Astrocyte of the cerebellum (primary cell): ENCODE data around the gene HPSE2.
"Not testable (repeated sequence)": the region's sequence is repeated elsewhere in the genome, so short reads cannot be mapped to it uniquely, and the experiment has no call there.

ENCODE experiments used
- DNase-seq: peaks from one replicate; pipeline ENCODE4 v3.0.0-alpha.2; 2011; ENCODE audit warnings: low read depth
- H3K4me3 ChIP-seq: 2 replicates; pipeline ENCODE4 v1.5.1; 2011; ENCODE audit warnings: mild to moderate bottlenecking, low read depth, low read length, moderate library complexity
- in situ Hi-C: cut with HindIII; loops from 2 replicates; pipeline ENCODE4 v1.10.0; 2017; ENCODE audit warnings: low sequenced_read_pairs
- TF ChIP-seq, protein P1 (sequence below): IDR thresholded peaks from 2 replicates; pipeline ENCODE4 v1.5.1; 2012; ENCODE audit warnings: low read length, low read depth, moderate library complexity, mild to moderate bottlenecking; ENCODE audit errors: missing control alignments

The HPSE2 gene

DNA sequence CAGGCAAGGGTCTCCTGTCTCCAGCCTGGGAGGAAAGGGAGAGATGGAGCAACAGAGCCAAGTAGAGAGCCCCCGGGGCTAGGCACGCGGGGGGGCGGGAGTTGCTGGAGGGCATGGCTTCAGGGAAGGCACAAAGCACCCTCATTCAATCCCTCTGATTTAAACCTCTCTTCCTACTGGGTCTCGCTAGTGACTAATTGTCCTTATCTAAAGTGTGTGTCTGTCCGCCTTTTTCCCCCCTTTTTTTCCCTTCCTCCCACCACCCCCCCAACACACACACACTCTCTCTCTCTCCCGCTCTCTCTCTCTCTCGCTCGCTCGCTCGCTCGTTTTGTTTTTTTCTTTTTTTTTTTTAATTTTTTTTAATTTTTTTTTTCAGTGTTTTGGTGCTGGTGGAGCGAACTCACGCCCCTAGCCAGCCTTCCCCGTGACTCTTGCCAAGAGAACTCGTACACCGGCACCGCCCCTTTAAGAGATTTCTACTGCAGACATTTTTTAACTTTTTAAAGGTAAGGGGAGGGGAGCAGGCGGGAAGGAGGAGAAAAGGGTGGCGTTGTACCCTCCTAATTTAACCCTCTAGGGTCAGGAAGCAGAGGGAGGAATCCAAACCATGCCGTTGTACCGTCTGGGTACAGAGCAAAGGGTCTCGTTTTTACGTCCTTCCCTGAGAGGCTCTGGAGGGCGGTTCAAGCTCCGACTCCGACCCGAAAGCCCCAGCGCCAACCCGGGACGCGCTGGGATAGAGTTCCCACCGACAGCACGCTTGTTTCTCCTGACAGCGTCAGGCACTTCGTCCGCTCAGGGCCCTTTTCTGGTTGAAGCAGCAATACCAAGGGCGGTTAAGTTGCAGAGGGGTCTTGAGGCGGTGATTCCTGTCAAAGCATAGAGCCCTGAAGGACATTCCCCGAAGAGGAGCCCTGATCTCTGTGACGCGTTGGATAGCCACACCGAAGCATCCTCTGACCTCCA lies at the start of gene HPSE2:
HPSE2 (minus strand) TSS at position 195 of the 969 bp plus-strand sequence.
- DNase-seq, result no peak
- in situ Hi-C loops, result loop anchor here (25.0 kb wide), 1 partner anchor 774 kb away; no protein-coding TSS in a partner anchor
- H3K4me3 ChIP-seq, result no peak within 1 kb of the TSS
- TF ChIP-seq, protein P1, sequence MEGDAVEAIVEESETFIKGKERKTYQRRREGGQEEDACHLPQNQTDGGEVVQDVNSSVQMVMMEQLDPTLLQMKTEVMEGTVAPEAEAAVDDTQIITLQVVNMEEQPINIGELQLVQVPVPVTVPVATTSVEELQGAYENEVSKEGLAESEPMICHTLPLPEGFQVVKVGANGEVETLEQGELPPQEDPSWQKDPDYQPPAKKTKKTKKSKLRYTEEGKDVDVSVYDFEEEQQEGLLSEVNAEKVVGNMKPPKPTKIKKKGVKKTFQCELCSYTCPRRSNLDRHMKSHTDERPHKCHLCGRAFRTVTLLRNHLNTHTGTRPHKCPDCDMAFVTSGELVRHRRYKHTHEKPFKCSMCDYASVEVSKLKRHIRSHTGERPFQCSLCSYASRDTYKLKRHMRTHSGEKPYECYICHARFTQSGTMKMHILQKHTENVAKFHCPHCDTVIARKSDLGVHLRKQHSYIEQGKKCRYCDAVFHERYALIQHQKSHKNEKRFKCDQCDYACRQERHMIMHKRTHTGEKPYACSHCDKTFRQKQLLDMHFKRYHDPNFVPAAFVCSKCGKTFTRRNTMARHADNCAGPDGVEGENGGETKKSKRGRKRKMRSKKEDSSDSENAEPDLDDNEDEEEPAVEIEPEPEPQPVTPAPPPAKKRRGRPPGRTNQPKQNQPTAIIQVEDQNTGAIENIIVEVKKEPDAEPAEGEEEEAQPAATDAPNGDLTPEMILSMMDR, result no peak

DNA sequence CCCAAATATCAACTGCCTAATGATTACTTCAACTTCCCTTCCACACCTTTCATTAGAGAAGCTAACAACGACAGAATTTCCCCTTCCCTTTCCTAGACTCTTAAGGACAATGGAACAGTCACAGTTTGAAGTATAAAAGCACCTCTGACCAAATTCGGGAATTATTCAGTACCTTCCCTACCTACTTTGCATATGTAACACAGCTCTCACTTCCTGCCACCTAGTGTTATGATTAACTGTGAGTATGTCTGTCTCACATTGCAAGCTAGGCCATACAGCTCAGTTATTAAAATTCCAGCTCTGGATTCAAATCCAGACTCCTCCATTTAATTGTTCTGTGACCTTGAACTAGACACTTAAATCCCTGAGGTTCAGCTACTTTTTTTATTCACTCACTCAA lies 44.8 kb upstream of the HPSE2 start:
- in situ Hi-C loops, result no loop called here
- H3K4me3 ChIP-seq, result no peak overlapping the region
- no peak for DNase-seq
- TF ChIP-seq, protein P1, result no peak

DNA sequence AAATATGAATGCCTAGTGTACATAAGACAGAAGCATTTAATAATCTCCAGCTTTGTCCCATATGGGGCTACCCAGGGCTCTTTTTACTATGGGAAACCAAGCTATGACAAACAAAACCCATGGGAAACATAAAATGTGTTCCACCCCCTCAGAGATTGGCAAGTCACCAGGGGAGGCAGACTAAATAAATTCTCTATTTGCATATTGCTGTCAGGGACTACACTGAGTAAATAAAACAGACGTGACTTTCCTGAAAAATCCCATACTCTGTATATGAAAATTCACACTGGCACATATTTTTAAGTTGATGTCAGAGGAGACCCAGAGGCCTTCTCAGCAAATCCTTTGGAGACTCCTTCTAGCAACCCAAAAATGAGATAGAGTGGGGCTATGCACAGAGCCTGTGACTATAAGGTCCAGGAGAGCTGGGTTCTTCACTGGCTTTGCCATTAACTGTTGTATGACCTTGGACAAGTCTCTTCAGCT lies 44.0 kb upstream of the HPSE2 start:
- in situ Hi-C loops, result no loop called here
- H3K4me3 ChIP-seq, result no peak overlapping the region
- DNase-seq, result peak; percentile 4
- TF ChIP-seq, protein P1, result no peak

DNA sequence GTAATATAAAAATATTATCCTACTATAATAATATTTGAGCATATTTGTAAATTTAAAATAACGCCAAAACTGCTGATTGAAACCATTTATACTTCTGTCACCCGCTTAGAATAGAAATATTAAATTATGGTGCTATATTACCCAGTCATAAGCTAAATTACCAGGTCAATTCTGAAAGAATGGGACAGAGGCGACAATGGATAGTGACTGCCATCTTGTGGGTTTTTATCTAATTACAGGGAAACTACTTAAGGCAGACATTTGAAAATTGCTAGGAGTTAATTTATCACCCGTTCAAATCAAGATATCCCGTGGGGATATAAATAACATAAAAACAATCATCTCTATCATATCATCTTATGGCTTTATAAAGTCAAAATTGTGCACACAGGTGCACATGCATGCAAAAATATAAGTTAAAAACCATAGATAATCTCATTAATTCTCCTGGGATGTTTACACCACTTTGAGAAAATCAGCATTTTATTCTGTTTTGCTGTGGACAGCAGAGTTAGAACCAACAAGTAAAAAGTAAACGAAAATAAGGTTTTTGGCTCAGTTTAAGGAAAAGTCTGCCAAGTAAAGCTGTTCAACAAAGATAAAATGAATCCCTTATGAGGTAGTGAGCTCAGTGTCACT lies 41.3 kb upstream of the HPSE2 start:
- no peak for DNase-seq
- TF ChIP-seq, protein P1, result peak; percentile 24
- H3K4me3 ChIP-seq, result no peak overlapping the region
- in situ Hi-C loops, result no loop called here

DNA sequence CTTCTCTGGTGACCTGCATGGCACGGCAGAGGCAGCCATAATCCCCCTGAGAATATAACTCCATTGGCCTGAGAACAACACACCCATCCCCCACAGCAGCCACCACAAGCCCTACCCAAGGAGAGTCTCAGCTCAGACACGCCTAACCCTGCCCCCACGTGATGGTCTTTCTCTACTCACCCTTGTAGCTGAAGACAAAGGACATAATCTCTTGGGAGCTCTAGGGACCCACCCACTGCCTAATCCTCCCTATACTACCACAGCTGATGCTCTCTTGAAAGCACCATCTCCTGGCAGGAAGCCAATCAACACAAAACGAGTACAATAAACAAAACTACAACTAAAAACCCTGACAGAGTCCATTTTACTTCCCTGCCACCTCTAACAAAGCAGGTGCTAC lies 30.7 kb upstream of the HPSE2 start:
- no peak overlapping the region for H3K4me3 ChIP-seq
- TF ChIP-seq, protein P1, result no peak
- no peak for DNase-seq
- in situ Hi-C loops, result no loop called here

DNA sequence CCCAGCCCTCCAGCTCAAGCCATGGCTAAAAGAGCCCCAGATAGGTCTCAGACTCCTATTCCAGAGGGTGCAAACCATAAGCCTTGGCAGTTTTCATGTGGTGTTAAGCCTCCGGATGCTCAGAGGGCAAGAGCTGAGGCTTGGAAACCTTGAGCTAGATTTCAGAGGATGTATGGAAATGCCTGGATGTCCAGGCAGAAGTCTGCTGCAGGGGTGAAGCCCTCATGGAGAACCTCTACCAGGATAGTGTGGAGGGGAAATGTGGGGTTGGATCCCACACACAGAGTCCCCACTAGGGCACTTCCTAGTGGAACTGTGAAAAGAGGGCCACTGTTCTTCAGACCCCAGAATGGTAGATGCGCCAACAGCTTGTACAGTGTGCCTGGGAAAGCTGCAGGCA lies 13.2 kb upstream of the HPSE2 start:
- no peak for DNase-seq
- H3K4me3 ChIP-seq, result no peak overlapping the region
- TF ChIP-seq, protein P1, result no peak
- in situ Hi-C loops, result loop anchor here (25.0 kb wide), 1 partner anchor 787 kb away; no protein-coding TSS in a partner anchor

DNA sequence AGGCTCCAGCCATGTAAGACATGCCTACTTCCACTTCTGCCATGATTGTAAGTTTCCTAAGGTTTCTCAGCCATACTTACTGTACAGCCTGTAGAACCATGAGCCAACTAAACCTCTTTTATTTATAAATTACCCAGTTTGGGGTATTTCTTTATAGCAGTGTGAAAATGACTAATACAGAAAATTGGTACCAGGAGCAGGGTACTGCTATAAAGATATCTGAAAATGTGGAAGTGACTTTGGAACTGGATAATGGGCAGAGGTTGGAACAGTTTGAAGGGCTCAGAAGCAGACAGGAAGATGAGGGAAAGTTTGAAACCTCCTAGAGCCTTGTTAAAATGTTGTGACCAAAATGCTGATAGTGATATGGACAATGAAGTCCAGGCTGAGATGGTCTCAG lies 12.2 kb upstream of the HPSE2 start:
- H3K4me3 ChIP-seq, DNase-seq: not testable (repeated sequence)
- in situ Hi-C loops, result loop anchor here (25.0 kb wide), 1 partner anchor 786 kb away; no protein-coding TSS in a partner anchor
